ENCODE measurements around the gene ANKFN1.

ANKFN1 gene, protein sequence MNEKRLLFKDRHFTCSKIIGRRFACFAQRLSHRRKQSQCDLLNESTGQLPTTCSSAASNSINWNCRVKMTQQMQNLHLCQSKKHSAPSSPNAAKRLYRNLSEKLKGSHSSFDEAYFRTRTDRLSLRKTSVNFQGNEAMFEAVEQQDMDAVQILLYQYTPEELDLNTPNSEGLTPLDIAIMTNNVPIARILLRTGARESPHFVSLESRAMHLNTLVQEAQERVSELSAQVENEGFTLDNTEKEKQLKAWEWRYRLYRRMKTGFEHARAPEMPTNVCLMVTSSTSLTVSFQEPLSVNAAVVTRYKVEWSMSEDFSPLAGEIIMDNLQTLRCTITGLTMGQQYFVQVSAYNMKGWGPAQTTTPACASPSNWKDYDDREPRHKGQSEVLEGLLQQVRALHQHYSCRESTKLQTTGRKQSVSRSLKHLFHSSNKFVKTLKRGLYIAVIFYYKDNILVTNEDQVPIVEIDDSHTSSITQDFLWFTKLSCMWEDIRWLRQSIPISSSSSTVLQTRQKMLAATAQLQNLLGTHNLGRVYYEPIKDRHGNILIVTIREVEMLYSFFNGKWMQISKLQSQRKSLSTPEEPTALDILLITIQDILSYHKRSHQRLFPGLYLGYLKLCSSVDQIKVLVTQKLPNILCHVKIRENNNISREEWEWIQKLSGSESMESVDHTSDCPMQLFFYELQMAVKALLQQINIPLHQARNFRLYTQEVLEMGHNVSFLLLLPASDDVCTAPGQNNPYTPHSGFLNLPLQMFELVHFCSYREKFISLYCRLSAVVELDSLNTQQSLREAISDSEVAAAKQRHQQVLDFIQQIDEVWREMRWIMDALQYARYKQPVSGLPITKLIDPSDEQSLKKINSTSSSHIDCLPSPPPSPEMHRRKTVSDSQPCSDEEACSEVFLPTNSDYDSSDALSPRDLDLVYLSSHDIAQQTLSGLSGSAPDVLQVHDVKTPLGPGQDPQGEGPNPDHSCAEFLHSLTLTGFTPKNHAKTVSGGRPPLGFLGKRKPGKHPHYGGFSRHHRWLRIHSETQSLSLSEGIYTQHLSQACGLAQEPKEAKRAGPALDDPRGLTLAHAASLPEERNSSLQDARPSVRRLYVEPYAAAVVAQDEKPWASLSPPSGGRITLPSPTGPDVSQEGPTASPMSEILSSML

GRCh38 chr17:56152874-56153602, at the start of gene ANKFN1:
Gene ANKFN1 (plus strand): TSS chr17:56153475. CDS start chr17:56212668, 59,193 bp downstream.
- no peak for DNase-seq

DNA sequence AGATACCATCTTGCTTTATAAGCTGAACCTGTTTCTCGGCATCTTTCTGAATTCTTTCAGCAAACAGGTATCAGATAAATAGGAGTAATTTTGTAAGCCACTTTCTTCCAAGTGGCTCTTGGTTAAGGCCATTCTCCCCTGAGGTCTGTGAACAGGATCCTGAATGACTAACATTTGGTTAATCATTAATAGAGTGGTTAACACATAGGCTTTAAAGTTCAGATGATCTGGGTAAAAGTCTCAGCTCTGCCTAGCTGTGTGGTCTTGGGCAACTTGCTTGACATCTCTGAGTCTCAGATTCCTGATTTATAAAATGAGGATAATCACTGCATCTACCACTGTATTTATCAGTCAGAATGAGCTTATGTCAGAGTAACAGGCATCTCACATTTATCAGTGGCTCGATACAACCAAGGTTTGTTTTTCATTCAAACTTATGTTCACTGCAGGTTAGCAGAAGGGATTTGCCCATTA, 44.4 kb upstream of the ANKFN1 start:
- DNase-seq, result no peak

GRCh38 chr17:56109836-56110235, 43.4 kb upstream of the ANKFN1 start:
- no peak for DNase-seq

DNA sequence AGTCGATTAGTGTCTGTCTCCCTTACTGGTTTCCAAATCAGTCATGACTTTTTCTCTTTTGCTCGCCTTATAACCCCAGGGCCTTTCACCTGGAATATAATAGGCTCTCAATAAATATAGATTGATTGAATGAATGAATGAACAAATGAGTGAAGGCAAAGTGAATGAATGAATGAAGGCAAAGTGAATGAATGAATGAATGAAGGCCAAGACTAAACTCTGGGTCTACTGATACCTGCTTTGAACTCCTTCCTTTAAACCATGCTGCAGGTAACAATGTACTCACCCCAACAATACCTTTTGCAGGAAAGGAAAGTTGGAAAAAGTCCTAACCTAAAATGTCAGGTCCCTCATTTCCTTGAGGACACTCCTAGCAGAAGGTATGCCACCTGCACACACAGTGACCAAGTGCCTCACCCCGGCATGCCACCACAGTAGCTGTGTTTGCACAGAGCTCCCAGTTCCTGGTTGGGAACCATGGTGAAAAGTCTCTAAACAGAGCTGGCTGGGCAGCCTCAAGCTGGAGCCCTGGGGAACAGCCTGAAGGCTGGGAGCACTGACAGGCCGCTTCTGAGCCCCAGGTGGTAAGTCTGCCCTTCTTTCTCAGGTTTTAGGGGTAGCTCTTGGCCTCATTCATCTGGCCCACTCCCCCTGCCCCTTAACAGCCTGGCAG, 42.7 kb upstream of the ANKFN1 start:
- DNase-seq, result no peak

DNA sequence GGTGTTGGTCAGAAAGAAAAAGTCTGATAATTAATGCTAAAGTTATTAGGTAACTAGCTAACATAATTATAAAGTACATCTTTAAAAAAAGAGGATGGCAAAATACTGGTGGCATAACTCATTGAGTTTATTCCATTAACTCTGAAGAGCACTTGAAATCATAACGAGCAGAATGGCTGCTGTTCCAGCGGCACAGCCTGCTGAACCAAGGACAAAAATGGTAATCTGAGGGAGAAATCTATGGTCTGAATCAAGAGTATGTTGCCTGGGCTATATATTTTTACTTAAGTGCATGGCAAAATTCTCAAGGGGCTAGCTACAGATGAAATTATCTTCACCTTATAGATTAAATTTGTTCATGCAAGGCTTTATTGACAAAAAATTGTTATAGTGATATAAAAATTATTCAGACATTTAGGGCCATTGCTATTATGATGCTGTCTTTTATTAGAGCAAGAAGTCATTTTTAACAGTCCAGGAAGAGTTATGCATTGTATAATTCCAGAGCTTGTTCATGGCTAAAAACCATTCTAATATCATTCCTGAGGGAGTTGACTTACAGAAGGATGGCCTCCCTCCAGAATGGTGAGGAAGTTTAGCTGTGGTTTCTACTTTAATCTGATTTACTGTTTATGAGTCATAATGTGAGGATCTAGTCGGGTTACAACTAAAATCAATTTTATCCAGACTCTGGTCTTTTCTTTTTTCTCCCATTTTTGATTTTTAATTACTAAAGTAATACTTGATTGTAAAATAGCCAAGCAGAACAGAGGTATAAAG, 41.4 kb upstream of the ANKFN1 start:
- no peak for DNase-seq

GRCh38 chr17:56113486-56113885, 39.8 kb upstream of the ANKFN1 start:
- DNase-seq, result no peak

DNA sequence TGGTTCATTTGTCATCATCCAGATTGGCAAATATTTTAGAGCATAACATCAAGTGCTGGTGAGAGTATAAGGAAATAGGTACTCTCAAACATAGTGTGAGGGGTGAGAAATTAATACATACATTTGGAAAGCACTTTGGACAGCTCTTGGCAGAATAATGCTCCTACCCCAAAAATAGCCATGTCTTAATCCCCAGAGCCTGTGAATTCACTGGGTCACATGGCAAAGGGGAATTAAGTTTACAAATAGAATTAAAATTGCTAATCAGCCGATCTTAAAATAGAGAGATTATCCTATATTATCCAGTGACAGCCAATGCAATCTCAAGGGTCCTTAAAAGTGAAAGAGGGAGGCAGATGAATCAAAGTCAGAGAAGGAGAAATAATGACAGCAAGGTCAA, 38.8 kb upstream of the ANKFN1 start:
- DNase-seq, result no peak

DNA sequence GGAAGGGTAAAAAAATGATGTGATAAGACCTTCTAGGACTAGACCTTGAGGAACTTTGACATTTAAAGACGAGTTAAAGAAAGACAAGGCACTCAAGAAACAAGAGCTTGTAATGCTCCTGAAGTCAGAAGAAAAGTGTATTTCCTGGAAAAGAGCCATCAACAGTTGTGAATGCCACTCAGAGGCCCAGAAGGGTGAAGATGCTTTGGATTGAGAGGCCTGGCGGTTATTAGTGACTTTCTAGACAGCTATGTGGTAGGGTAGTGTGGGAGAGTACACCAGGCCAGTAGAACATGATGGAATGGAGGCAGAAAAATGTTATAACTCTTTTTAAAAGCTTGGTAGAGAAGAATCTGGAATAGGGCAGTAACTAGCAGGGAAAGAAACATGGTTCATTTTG, 34.1 kb upstream of the ANKFN1 start:
- no peak for DNase-seq

- no peak for DNase-seq
These were observed 33.3 kb upstream of the ANKFN1 start for GRCh38 chr17:56119936-56120335.

DNA sequence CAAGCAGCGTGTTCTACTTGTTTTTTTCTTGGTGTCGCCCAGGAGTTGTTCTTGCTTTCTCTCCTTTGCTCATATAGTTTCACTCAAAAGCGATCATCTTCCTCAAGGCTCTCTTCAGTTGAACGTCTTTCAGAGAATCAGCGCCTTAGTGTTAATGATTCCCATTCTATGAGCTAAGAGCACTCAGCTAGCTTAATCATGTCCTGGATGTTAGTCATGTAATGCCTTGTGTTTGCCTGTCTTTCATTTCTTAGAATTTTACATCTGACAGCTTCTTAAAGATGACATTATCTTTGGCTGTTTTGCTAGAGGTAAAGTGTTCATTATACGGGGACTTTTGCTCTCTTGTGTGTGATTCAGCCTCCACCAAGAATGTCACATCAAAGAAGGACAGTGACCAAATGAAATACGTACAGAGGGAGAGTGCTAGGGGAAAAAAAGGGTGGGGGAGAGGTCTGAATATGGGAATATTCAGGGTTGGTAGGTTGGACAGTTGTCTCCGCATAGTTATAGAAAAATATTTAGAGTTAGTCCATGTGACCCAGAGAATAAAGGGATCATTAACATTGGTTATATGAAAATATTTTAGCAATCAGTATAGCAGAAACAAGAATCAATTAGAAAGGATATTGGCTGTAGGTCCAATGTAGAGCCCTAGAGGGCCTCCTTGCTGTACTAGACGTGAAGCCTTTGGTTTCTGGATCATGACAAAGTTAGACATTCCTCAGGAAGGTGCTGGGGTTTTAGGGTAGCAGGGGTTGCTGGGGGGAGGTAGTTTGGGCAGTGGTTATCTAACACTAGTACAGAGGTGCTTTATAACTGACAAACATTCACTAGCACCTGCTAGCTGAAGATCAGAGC, 31.9 kb upstream of the ANKFN1 start:
- DNase-seq, result no peak

- DNase-seq, result peak in 1 of 2 donors; percentile 1
These were observed 27.1 kb upstream of the ANKFN1 start for GRCh38 chr17:56125830-56126819.

DNA sequence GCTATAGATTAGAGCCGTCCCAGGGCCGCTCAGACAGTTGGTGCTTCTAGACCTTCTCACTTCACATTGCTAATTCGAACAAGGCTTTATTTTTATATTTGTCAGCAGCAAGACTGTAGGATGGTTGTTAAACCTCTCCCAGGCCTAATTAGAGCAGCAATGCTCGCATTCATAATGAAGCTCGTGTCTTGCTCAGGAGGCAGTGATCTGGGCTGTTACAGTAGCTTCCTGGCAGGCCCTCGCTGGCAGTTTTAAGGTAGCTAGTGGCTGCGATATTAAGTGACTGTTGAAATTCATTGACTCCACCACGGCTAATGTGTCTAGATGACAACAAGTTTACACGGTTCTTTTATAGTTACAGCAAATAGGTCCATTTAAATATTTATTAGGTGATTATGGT, 23.2 kb upstream of the ANKFN1 start:
- DNase-seq, result no peak

- DNase-seq, result no peak
These were observed 22.6 kb upstream of the ANKFN1 start for GRCh38 chr17:56130631-56131030.

DNA sequence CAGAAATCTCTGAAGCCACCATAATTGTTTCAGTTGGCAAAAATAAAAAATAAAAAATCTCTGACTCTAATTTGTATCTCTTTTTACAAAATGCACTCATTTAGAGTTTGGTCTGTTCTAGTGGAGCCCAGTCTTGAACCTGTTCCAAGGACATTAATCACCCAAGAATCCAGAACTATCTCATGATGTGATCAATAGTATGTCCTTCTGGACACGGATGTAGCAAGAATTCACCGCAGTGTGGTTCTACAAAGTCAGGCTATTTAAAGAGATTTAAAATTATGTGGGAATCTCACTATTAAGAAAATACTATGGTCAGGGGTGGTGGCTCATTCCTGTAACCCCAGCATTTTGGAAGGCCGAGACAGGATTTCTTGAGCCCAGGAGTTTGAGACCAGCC, 21.8 kb upstream of the ANKFN1 start:
- DNase-seq, result no peak

DNA sequence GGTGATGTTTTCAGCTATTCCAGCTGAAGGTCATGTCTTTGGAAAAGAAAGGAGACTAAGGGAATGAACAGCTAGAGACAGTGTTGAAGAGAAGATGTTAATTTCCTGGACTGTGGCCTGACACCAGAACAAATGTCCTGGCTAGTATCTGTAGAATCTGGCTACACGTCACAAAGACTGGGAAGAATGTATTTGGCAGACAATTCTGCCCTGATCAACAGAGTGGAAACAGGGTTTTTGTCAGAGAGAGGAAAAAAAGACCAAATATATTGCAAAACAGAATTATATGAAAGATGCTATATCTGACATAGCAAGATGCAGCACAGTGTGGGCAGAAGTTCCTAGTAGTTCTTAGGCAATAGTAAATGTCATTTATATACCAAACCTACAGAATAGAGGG, 17.0 kb upstream of the ANKFN1 start:
- no peak for DNase-seq

DNA sequence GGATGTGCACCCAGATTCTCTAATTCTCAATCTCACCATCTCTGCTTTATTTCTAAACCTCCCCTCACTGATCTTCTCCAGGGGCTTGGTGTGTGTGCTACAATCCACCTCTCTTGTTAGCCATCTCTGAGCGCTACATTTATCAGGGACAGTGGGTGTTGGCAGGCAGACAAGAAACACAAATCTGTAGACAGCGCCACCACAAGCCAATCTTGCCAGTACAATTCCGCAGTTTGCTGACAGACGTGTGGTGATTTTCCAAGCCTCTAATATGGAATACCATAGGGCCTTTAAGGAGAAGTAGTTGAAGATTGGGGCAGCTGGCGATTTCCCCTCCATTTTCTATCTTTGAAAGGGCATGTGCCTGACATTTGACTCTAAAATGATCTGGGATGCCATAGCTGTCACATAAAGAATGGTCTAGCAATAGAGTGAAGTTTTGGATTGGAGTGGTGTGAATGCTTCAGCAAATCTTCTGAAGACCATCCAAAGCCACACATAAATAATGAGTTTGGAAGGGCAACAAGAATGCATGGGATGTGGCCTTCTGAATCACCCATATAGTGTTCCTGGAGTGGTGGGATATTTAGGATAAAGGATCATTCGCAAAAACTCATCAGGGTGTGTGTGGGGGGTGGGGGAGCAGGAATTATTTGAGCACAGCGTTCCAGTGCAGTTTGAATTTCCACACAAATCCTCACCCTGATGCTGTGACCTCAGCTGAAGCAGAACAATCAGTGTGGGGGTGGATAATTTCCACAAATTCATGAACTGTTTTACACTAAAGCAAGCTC, 12.0 kb upstream of the ANKFN1 start:
- DNase-seq, result no peak

- DNase-seq, result no peak
These were observed 10.9 kb upstream of the ANKFN1 start for GRCh38 chr17:56142325-56142724.

- no peak for DNase-seq
These were observed 10.5 kb upstream of the ANKFN1 start for GRCh38 chr17:56142781-56143180.

All from CD4-positive, alpha-beta T cell treated with Interleukin-1 beta for 1 hour (primary cell).